ENCODE measurements around the gene NKIRAS2.

Gene NKIRAS2

GRCh38 chr17:42025191-42025579, 5.3 kb downstream of the NKIRAS2 start:
- Histone ChIP-seq H3K4me1 (ENCODE audit: insufficient read depth, low read length) (peaks cover 42% of the 10 kb centered on the region), H3K4me3 (ENCODE audit: low read length) (no peak overlapping the region), H2AFZ (ENCODE audit: low read depth, low read length) (no peak overlapping the region), H3K36me3 (ENCODE audit: insufficient read depth, low read length) (peaks cover 28% of the 10 kb centered on the region), H3K9me3 (ENCODE audit: low read length) (no peaks in the 10 kb centered on the region), H3K27me3 (ENCODE audit: insufficient read depth, low read length) (no peaks in the 10 kb centered on the region)

- Histone ChIP-seq H3K9me3 (ENCODE audit: low read length) (no peaks in the 10 kb centered on the region), H2AFZ (ENCODE audit: low read depth, low read length) (no peak overlapping the region), H3K4me1 (ENCODE audit: insufficient read depth, low read length) (peaks cover 38% of the 10 kb centered on the region), H3K4me3 (ENCODE audit: low read length) (no peak overlapping the region), H3K36me3 (ENCODE audit: insufficient read depth, low read length) (peaks cover 28% of the 10 kb centered on the region), H3K27me3 (ENCODE audit: insufficient read depth, low read length) (no peaks in the 10 kb centered on the region)
Observed at GRCh38 chr17:42025936-42026335, 6.0 kb downstream of the NKIRAS2 start.

GRCh38 chr17:42026857-42027589, 7.1 kb downstream of the NKIRAS2 start:
- Histone ChIP-seq H3K4me3 (ENCODE audit: low read length) (no peak overlapping the region), H3K4me1 (ENCODE audit: insufficient read depth, low read length) (peaks cover 40% of the 10 kb centered on the region), H2AFZ (ENCODE audit: low read depth, low read length) (no peak overlapping the region), H3K9me3 (ENCODE audit: low read length) (no peaks in the 10 kb centered on the region), H3K27me3 (ENCODE audit: insufficient read depth, low read length) (no peaks in the 10 kb centered on the region), H3K36me3 (ENCODE audit: insufficient read depth, low read length) (peaks cover 20% of the 10 kb centered on the region)

- Histone ChIP-seq H3K4me1 (ENCODE audit: insufficient read depth, low read length) (peaks cover 40% of the 10 kb centered on the region), H3K4me3 (ENCODE audit: low read length) (peak overlapping the region; percentile 15), H3K36me3 (ENCODE audit: insufficient read depth, low read length) (peaks cover 15% of the 10 kb centered on the region), H3K27me3 (ENCODE audit: insufficient read depth, low read length) (no peaks in the 10 kb centered on the region), H2AFZ (ENCODE audit: low read depth, low read length) (no peak overlapping the region), H3K9me3 (ENCODE audit: low read length) (no peaks in the 10 kb centered on the region)
Observed at GRCh38 chr17:42027590-42027889, 7.7 kb downstream of the NKIRAS2 start.

GRCh38 chr17:42027961-42028790, 8.3 kb downstream of the NKIRAS2 start:
- no peaks in the 10 kb centered on the region for H3K9me3 ChIP-seq (ENCODE audit: low read length)
- no peaks in the 10 kb centered on the region for H3K27me3 ChIP-seq (ENCODE audit: insufficient read depth, low read length)
- peak overlapping the region; percentile 15 for H3K4me3 ChIP-seq (ENCODE audit: low read length)
- peaks cover 40% of the 10 kb centered on the region for H3K4me1 ChIP-seq (ENCODE audit: insufficient read depth, low read length)
- peaks cover 12% of the 10 kb centered on the region for H3K36me3 ChIP-seq (ENCODE audit: insufficient read depth, low read length)
- H2AFZ ChIP-seq (ENCODE audit: low read depth, low read length): peak overlapping the region; percentile 19

GRCh38 chr17:42028791-42029127, 8.9 kb downstream of the NKIRAS2 start:
- H3K27me3 ChIP-seq (ENCODE audit: insufficient read depth, low read length): no peaks in the 10 kb centered on the region
- no peaks in the 10 kb centered on the region for H3K9me3 ChIP-seq (ENCODE audit: low read length)
- peaks cover 40% of the 10 kb centered on the region for H3K4me1 ChIP-seq (ENCODE audit: insufficient read depth, low read length)
- H3K4me3 ChIP-seq (ENCODE audit: low read length): no peak overlapping the region
- H2AFZ ChIP-seq (ENCODE audit: low read depth, low read length): no peak overlapping the region
- peaks cover 7% of the 10 kb centered on the region for H3K36me3 ChIP-seq (ENCODE audit: insufficient read depth, low read length)

GRCh38 chr17:42031584-42031983, 11.7 kb downstream of the NKIRAS2 start:
- no peak overlapping the region for H3K4me3 ChIP-seq (ENCODE audit: low read length)
- H3K4me1 ChIP-seq (ENCODE audit: insufficient read depth, low read length): peaks cover 30% of the 10 kb centered on the region
- H3K27me3 ChIP-seq (ENCODE audit: insufficient read depth, low read length): no peaks in the 10 kb centered on the region
- H3K36me3 ChIP-seq (ENCODE audit: insufficient read depth, low read length): no peaks in the 10 kb centered on the region
- H2AFZ ChIP-seq (ENCODE audit: low read depth, low read length): no peak overlapping the region
- H3K9me3 ChIP-seq (ENCODE audit: low read length): no peaks in the 10 kb centered on the region

GRCh38 chr17:42034059-42034458, 14.2 kb downstream of the NKIRAS2 start:
- peaks cover 15% of the 10 kb centered on the region for H3K4me1 ChIP-seq (ENCODE audit: insufficient read depth, low read length)
- no peak overlapping the region for H3K4me3 ChIP-seq (ENCODE audit: low read length)
- no peaks in the 10 kb centered on the region for H3K9me3 ChIP-seq (ENCODE audit: low read length)
- H3K36me3 ChIP-seq (ENCODE audit: insufficient read depth, low read length): no peaks in the 10 kb centered on the region
- H3K27me3 ChIP-seq (ENCODE audit: insufficient read depth, low read length): no peaks in the 10 kb centered on the region
- H2AFZ ChIP-seq (ENCODE audit: low read depth, low read length): no peak overlapping the region

GRCh38 chr17:42038221-42038973, 18.5 kb downstream of the NKIRAS2 start:
- Histone ChIP-seq H3K9me3 (ENCODE audit: low read length) (no peaks in the 10 kb centered on the region), H2AFZ (ENCODE audit: low read depth, low read length) (no peak overlapping the region), H3K4me3 (ENCODE audit: low read length) (no peak overlapping the region), H3K27me3 (ENCODE audit: insufficient read depth, low read length) (no peaks in the 10 kb centered on the region), H3K4me1 (ENCODE audit: insufficient read depth, low read length) (peaks cover 8% of the 10 kb centered on the region), H3K36me3 (ENCODE audit: insufficient read depth, low read length) (no peaks in the 10 kb centered on the region)

GRCh38 chr17:42039794-42040763, 20.2 kb downstream of the NKIRAS2 start:
- H3K4me3 ChIP-seq (ENCODE audit: low read length): no peak overlapping the region
- no peaks in the 10 kb centered on the region for H3K36me3 ChIP-seq (ENCODE audit: insufficient read depth, low read length)

GRCh38 chr17:42040818-42041217, 20.9 kb downstream of the NKIRAS2 start:
- H3K4me3 ChIP-seq (ENCODE audit: low read length): no peak overlapping the region
- no peaks in the 10 kb centered on the region for H3K36me3 ChIP-seq (ENCODE audit: insufficient read depth, low read length)
- no peak overlapping the region for H2AFZ ChIP-seq (ENCODE audit: low read depth, low read length)
- H3K9me3 ChIP-seq (ENCODE audit: low read length): no peaks in the 10 kb centered on the region
- H3K27me3 ChIP-seq (ENCODE audit: insufficient read depth, low read length): no peaks in the 10 kb centered on the region
- peaks cover 8% of the 10 kb centered on the region for H3K4me1 ChIP-seq (ENCODE audit: insufficient read depth, low read length)

More at GRCh38 chr17:42039794-42040763, 20.2 kb downstream of the NKIRAS2 start:
- Histone ChIP-seq H3K9me3 (ENCODE audit: low read length) (no peaks in the 10 kb centered on the region), H2AFZ (ENCODE audit: low read depth, low read length) (no peak overlapping the region), H3K4me1 (ENCODE audit: insufficient read depth, low read length) (peaks cover 8% of the 10 kb centered on the region), H3K27me3 (ENCODE audit: insufficient read depth, low read length) (no peaks in the 10 kb centered on the region)

- Histone ChIP-seq H3K4me1 (ENCODE audit: insufficient read depth, low read length) (peaks cover 5% of the 10 kb centered on the region), H3K27me3 (ENCODE audit: insufficient read depth, low read length) (no peaks in the 10 kb centered on the region), H2AFZ (ENCODE audit: low read depth, low read length) (no peak overlapping the region), H3K36me3 (ENCODE audit: insufficient read depth, low read length) (no peaks in the 10 kb centered on the region), H3K9me3 (ENCODE audit: low read length) (no peaks in the 10 kb centered on the region), H3K4me3 (ENCODE audit: low read length) (no peak overlapping the region)
Observed at GRCh38 chr17:42041619-42042018, 21.7 kb downstream of the NKIRAS2 start.

All from neuron (in vitro differentiated cells).